ENCODE measurements around the gene PRICKLE2. TPM values are rescaled to one million over a fixed set of nuclear protein-coding genes. Genes with fewer than 3 reads are reported as not detected.

The PRICKLE2 gene
- total RNA-seq, 1 experiment from 2014 or later: 3.2 TPM

DNA sequence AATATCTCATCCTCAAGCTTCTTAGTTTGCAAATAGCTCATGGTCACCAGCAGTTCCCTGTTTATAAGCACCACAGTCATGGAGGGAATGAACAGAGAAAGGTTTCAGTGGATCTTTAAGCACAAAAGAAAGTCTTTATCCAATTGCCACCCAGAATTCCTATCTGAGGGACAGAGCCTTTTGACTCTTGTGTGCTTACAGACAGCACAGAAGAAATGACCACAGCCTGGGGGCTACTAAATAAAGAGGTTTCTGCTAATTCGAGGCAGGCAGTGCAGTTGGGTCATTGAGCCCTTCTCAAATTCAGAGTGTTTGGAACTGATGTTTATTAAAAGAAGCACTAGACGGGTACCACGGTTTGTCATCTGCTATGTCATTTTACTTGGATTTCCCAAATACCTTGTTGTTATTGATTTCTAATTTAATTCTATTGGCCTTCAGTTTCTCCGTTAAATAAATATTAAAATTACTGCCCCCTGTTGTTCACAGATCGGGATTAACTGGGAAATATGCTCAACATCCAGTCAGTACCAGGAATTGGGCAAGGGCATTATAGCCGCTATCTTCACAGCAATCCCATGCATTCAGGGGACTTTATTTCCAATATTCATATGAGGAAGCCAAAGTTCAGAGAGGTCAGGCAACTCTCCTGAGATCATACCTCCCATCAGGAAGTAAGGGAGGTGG lies 3.6 kb downstream of the PRICKLE2 start:
- H4K5ac ChIP-seq (ENCODE audit: insufficient read length, low read depth, low read length): no peak overlapping the region
- TF ChIP-seq, protein P1, sequence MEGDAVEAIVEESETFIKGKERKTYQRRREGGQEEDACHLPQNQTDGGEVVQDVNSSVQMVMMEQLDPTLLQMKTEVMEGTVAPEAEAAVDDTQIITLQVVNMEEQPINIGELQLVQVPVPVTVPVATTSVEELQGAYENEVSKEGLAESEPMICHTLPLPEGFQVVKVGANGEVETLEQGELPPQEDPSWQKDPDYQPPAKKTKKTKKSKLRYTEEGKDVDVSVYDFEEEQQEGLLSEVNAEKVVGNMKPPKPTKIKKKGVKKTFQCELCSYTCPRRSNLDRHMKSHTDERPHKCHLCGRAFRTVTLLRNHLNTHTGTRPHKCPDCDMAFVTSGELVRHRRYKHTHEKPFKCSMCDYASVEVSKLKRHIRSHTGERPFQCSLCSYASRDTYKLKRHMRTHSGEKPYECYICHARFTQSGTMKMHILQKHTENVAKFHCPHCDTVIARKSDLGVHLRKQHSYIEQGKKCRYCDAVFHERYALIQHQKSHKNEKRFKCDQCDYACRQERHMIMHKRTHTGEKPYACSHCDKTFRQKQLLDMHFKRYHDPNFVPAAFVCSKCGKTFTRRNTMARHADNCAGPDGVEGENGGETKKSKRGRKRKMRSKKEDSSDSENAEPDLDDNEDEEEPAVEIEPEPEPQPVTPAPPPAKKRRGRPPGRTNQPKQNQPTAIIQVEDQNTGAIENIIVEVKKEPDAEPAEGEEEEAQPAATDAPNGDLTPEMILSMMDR (conservative IDR thresholded peaks at IDR 0.05): no peak; the same call in 2 of the 3 replicates
- no peak for DNase-seq
- H3K4me3 Mint-ChIP-seq: no peak overlapping the region
- H3K27me3 ChIP-seq (ENCODE audit: insufficient read depth, low read length): peaks cover 9% of the 10 kb centered on the region; the same call in 1 of the 2 replicates
- H3K4me1 Mint-ChIP-seq: peaks cover 65 to 86% of the 10 kb centered on the region in 2 experiments
- no peaks in the 10 kb centered on the region for H3K79me2 ChIP-seq (ENCODE audit: insufficient read depth, low read length)
- H2AK5ac ChIP-seq (ENCODE audit: insufficient read length, low read length): no peak overlapping the region
- H3K36me3 Mint-ChIP-seq (ENCODE audit: insufficient read depth in 1 of 3, low read depth in 3 of 3): no peaks in the 10 kb centered on the region
- H3K4ac ChIP-seq (ENCODE audit: low read depth, low read length): no peak overlapping the region
- H2AFZ ChIP-seq (ENCODE audit: low read length): no peak overlapping the region
- no peak overlapping the region for H2BK120ac ChIP-seq (ENCODE audit: low read depth, low read length, poor library complexity, severe bottlenecking)
- H3T11ph ChIP-seq (ENCODE audit: low read length): no peak overlapping the region
- H3K56ac ChIP-seq (ENCODE audit: insufficient read length, low read depth, low read length): no peak overlapping the region
- no peak overlapping the region for H3K14ac ChIP-seq (ENCODE audit: insufficient read depth, low read length)
- H4K20me1 ChIP-seq (ENCODE audit: control insufficient read depth, insufficient read depth, insufficient read length): no peaks in the 10 kb centered on the region
- H3K79me1 ChIP-seq (ENCODE audit: insufficient read depth, low read depth, low read length, poor library complexity, severe bottlenecking): no peaks in the 10 kb centered on the region
- no peak overlapping the region for H3K23ac ChIP-seq (ENCODE audit: insufficient read length, low read depth, low read length)
- H2BK20ac ChIP-seq (ENCODE audit: low read depth, low read length, poor library complexity, severe bottlenecking): no peak overlapping the region
- H3K4me1 ChIP-seq (ENCODE audit: insufficient read depth, low read length): peaks cover 9% of the 10 kb centered on the region; the same call in 1 of the 2 replicates
- no peak overlapping the region for H2BK15ac ChIP-seq (ENCODE audit: low read depth, low read length)
- H3K9me3 ChIP-seq (ENCODE audit: control insufficient read depth, low read depth, low read length): no peaks in the 10 kb centered on the region
- no peak overlapping the region for H3K18ac ChIP-seq (ENCODE audit: insufficient read length, low read depth, low read length)
- no peaks in the 10 kb centered on the region for H3K9me3 Mint-ChIP-seq
- no peak overlapping the region for H4K8ac ChIP-seq (replicated peaks; ENCODE audit: insufficient read length, low read depth, low read length)
- H3K27ac ChIP-seq (ENCODE audit: insufficient read length, low read depth, low read length): no peak overlapping the region
- no peak overlapping the region for H3K4me2 ChIP-seq (ENCODE audit: insufficient read depth, insufficient read length, low read length)
- H3K27ac Mint-ChIP-seq: no peak overlapping the region
- H3K9ac ChIP-seq (ENCODE audit: extremely low read depth, insufficient read length, low read length): no peak overlapping the region
- peaks cover 67% of the 10 kb centered on the region for H3K27me3 Mint-ChIP-seq (ENCODE audit: low read depth)
- no CpG with 5 or more reads among the region's 6 CpGs for WGBS (ENCODE audit: extremely low coverage, insufficient read length, low lambda C conversion rate)
- no peak overlapping the region for H4K91ac ChIP-seq (ENCODE audit: insufficient read length, low read depth, low read length)
- H3K23me2 ChIP-seq (ENCODE audit: insufficient read length, low read depth, low read length, poor library complexity, severe bottlenecking): no peaks in the 10 kb centered on the region
- H2BK5ac ChIP-seq (ENCODE audit: insufficient read length, low read length): no peak overlapping the region
- no peak overlapping the region for H2BK12ac ChIP-seq (ENCODE audit: insufficient read length, low read depth, low read length)
